Upper lobe of left lung (tissue), 6 donors: ENCODE results near the gene CDRT4. TPM values are rescaled to one million over a fixed set of nuclear protein-coding genes. Genes with fewer than 3 reads are reported as not detected.
A peak's percentile ranks its signal among the peaks of the same experiment; 100 is the strongest.
"Not testable (repeated sequence)": the region's sequence is repeated elsewhere in the genome, so short reads cannot be mapped to it uniquely, and the experiment has no call there.

Source experiments
- ATAC-seq, 2 donors: fragments of 200-7000 bp; cut with Tn5 transposase; one replicate each; pipeline ENCODE4 v1.9.1; 2022; ENCODE audit warnings: mild to moderate bottlenecking in 2 of 2, moderate library complexity in 2 of 2; ENCODE audit not compliant: low FRiP score in 2 of 2
- DNase-seq, 2 donors: peaks; one replicate each; pipeline ENCODE4 v3.0.0-alpha.2; 2019 to 2020
- H3K27ac ChIP-seq, 4 donors: fragments of 200-600 bp; sonication (generic); one replicate each; pipeline ENCODE4 v1.5.1; 2016 to 2019
- H3K27me3 ChIP-seq, 4 donors: fragments of 200-600 bp; sonication (generic); one replicate each; pipeline ENCODE4 v1.5.1; 2017 to 2019
- H3K36me3 ChIP-seq, 4 donors: fragments of 200-600 bp; sonication (generic); one replicate each; pipeline ENCODE4 v1.5.1; 2016 to 2019
- H3K4me1 ChIP-seq, 4 donors: fragments of 200-600 bp; sonication (generic); one replicate each; pipeline ENCODE4 v1.5.1; 2018 to 2019
- H3K4me3 ChIP-seq, 4 donors: fragments of 200-600 bp; sonication (generic); one replicate each; pipeline ENCODE4 v1.5.1; 2017 to 2019; ENCODE audit warnings: mild to moderate bottlenecking in 2 of 4, moderate library complexity in 1 of 4
- H3K9me3 ChIP-seq, 4 donors: fragments of 200-600 bp; sonication (generic); one replicate each; pipeline ENCODE4 v1.5.1; 2018 to 2019
- EP300 ChIP-seq, 4 donors: sonication (generic); formaldehyde crosslinking; IDR thresholded peaks; one replicate each; pipeline ENCODE4 v1.5.1; 2017; ENCODE audit warnings: antibody characterized with exemption in 4 of 4, control low read depth in 2 of 4
- POLR2A ChIP-seq, 4 donors: fragments of 450-650 bp; IDR thresholded peaks; one replicate each; pipeline ENCODE4 v1.5.1; 2016 to 2017; ENCODE audit warnings: antibody characterized with exemption in 4 of 4, mild to moderate bottlenecking in 2 of 4
- POLR2AphosphoS5 ChIP-seq, 2 donors: sonication (generic); formaldehyde crosslinking; IDR thresholded peaks; one replicate each; pipeline ENCODE4 v1.5.1; 2017; ENCODE audit warnings: antibody characterized with exemption in 2 of 2
- WGBS, 2 donors: methylation state at CpG; one replicate each; pipeline ENCODE4 v1.1.5; 2017 to 2018; 5-methylcytosine and 5-hydroxymethylcytosine counted together
- total RNA-seq, 6 donors: library from RNA; depleted of rRNA in 4 of 6; stranded (reverse); fragments of >200 nt in 4 of 6; gene quantifications; one replicate each; pipeline versions ENCODE4 v1.1.0 to v1.2.1, GENCODE V29; 2016 to 2021
- TF ChIP-seq, protein P1 (sequence below), 6 experiments: fragments of 450-650 bp in 4 of 6; fragments of 200-600 bp in 2 of 6; sonication (generic) in 2 of 6; IDR thresholded peaks; one replicate each; pipeline ENCODE4 v1.5.1; 2016 to 2019; ENCODE audit warnings: antibody characterized with exemption in 6 of 6
- donor health status: DM: no; HTN: no; CAD: no; lungs with moderate emphysema.
- donor health status: DM: no; HTN: yes; CAD: no; lungs with severe emphysema.

The CDRT4 gene
- total RNA-seq, 6 donors from 2014 or later = 4.7 to 38.8 (median 5.8) TPM; not detected in 1

DNA sequence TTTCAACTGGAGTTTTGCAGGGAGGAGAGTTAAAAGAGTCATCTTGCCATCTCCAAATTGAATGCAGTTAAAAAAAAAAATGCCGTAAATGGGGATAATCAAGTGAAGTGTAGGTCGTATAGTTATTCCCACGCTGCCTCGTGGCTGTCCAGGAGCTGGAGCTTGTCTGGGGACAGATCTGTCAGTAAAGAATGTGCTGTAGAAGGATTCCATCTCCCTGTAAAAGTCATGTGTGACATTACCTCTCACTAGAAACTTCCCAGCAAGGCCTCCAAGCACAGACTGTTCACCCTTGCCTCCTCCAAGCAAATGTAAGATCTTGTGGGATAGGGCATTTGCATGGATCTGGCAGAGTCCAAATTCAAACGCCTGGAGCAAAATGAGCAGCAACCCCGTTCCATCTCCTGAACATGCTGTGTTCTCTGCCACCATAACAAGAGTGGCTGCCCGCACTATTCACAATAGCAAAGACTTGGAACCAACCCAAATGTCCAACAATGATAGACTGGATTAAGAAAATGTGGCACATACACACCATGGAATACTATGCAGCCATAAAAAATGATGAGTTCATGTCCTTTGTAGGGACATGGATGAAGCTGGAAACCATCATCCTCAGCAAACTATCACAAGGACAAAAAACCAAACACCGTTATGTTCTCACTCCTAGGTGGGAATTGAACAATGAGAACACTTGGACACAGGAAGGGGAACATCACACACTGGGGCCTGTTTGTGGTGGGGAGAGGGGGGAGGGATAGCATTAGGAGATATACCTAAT lies 28.0 kb downstream of the CDRT4 start:
- H3K4me1 ChIP-seq = peaks cover 12 to 27% (median 23%) of the 10 kb centered on the region in 4 donors
- TF ChIP-seq POLR2AphosphoS5 (IDR thresholded peaks at IDR 0.05) = peak; percentile 68 to 72
- peak in 2 of 4 donors; percentile 67 to 75 for TF ChIP-seq EP300 (IDR thresholded peaks at IDR 0.05)
- H3K27ac ChIP-seq, H3K36me3 ChIP-seq, H3K4me3 ChIP-seq, H3K9me3 ChIP-seq, ATAC-seq, DNase-seq, H3K27me3 ChIP-seq: not testable (repeated sequence)
- 85 to 89% methylated on average over 5 to 8 of the region's 8 CpGs for WGBS, 2 donors

DNA sequence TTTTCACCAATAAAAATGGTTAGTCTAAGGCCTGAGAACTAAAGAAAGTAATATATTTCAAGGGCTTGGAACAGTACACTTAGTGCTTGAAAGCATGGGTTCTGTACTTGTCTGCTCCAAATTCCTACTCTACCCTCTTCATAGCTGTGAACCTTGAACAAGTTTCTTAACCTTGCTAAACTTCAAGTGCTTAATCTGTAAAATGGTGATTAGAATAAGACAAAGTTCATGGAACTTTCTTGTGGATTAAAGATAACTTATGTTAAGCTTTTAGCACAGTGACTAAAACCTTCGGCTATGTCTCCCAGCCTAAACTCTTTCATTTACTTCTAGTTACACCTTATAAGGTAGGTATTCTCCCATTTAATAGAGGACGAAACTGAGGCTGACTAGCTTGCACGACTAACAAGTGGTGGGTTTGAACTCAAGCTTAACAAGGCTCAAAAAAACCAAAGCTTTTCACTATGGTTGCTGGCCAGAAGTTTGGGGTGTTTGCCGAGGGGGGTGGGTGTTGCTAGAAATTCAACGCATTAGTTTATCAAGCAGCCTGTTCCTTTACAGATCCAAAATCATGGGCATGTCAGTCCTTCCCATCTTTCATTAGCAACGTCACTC lies 28.8 kb downstream of the CDRT4 start:
- WGBS, 2 donors = 77 to 81% methylated on average over 6 of the region's 6 CpGs
- no peaks in the 10 kb centered on the region for H3K9me3 ChIP-seq
- no peak for TF ChIP-seq POLR2AphosphoS5 (IDR thresholded peaks at IDR 0.05)
- TF ChIP-seq, protein P1, sequence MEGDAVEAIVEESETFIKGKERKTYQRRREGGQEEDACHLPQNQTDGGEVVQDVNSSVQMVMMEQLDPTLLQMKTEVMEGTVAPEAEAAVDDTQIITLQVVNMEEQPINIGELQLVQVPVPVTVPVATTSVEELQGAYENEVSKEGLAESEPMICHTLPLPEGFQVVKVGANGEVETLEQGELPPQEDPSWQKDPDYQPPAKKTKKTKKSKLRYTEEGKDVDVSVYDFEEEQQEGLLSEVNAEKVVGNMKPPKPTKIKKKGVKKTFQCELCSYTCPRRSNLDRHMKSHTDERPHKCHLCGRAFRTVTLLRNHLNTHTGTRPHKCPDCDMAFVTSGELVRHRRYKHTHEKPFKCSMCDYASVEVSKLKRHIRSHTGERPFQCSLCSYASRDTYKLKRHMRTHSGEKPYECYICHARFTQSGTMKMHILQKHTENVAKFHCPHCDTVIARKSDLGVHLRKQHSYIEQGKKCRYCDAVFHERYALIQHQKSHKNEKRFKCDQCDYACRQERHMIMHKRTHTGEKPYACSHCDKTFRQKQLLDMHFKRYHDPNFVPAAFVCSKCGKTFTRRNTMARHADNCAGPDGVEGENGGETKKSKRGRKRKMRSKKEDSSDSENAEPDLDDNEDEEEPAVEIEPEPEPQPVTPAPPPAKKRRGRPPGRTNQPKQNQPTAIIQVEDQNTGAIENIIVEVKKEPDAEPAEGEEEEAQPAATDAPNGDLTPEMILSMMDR (IDR thresholded peaks at IDR 0.05) = no peak
- no peak for TF ChIP-seq POLR2A (IDR thresholded peaks at IDR 0.05)
- no peak for TF ChIP-seq EP300 (IDR thresholded peaks at IDR 0.05)
- peaks cover 14 to 34% (median 27%) of the 10 kb centered on the region in 4 donors for H3K4me1 ChIP-seq
- no peaks in the 10 kb centered on the region for H3K27me3 ChIP-seq
- H3K4me3 ChIP-seq = no peak overlapping the region
- DNase-seq (no peak), ATAC-seq (no peak)
- H3K36me3 ChIP-seq = no peaks in the 10 kb centered on the region
- peak overlapping the region in 2 of 4 donors; percentile 49 to 80 for H3K27ac ChIP-seq

DNA sequence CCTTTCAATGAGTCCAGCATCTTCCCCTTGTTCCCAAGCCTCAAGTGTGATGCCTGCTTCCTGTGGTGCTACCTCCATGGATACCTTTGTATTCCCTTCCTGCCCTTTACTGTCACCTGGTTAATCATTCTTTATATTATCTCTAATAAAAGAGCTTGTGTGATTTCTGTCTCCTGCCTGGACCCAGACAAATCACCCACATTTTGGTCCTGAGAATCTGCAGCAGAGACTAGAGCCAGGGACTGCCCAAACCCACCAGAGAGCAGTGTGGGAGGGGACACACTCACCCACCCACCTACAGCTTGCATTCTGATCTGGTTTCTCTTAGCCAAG lies 30.2 kb downstream of the CDRT4 start:
- Histone ChIP-seq H3K27ac (peak overlapping the region; percentile 27 to 80 (median 59)), H3K27me3 (no peaks in the 10 kb centered on the region), H3K9me3 (no peaks in the 10 kb centered on the region), H3K4me1 (peaks cover 16 to 40% (median 30%) of the 10 kb centered on the region in 4 donors), H3K36me3 (no peaks in the 10 kb centered on the region), H3K4me3 (no peak overlapping the region)
- no peak for DNase-seq
- no peak for ATAC-seq
- TF ChIP-seq POLR2A (IDR thresholded peaks at IDR 0.05) = no peak
- TF ChIP-seq POLR2AphosphoS5 (IDR thresholded peaks at IDR 0.05) = no peak
- no peak for TF ChIP-seq EP300 (IDR thresholded peaks at IDR 0.05)
- TF ChIP-seq, protein P1 (IDR thresholded peaks at IDR 0.05) = no peak

DNA sequence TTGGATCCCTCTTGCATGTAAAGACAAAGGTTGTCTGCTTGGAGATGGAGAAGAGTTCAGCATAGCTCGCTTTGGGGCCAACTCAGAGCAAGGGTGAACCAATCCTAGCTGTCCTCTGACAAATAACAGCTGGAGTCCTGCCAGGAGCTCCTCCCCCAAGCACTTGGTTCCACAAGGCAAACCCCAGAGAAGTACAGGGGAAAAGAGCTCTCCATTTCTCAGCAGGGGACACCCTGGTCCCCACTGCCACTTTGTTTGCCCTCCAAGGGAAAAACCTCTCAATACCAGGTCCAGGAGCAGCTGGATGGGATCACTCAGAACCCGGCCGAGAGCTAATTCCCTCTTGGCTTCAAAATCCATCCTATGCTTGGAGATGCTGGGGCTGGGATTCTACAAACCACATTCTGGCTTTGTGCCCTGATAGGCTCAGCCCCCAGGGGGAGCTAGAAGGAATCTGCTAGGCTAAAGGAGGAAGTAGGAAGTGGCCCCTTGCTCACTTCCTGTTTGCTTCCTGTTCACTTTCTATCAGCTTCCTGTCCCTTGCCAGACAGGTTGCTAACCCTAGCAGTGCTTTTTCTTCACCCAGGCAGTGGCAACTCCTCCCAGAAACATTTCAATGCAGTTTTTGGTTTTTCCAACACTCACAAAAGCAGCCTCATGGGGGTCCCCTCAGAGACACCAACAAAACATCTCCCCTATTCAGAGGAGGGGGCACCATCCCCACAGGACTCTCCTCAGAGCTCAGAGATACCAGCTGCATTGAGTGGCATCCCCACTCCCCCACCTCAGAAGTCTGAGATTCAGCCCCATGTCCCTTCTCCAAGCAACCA lies 30.7 kb downstream of the CDRT4 start:
- Histone ChIP-seq H3K27ac (peak overlapping the region; percentile 27 to 80 (median 59)), H3K9me3 (no peaks in the 10 kb centered on the region), H3K27me3 (no peaks in the 10 kb centered on the region), H3K4me3 (no peak overlapping the region), H3K36me3 (no peaks in the 10 kb centered on the region), H3K4me1 (peaks cover 16 to 40% (median 30%) of the 10 kb centered on the region in 4 donors)
- WGBS, 2 donors = 20 to 77% methylated on average over 2 to 3 of the region's 3 CpGs
- peak in 1 of 2 donors; percentile 42 for ATAC-seq
- DNase-seq = peak in 1 of 2 donors; percentile 66
- TF ChIP-seq POLR2AphosphoS5 (IDR thresholded peaks at IDR 0.05) = peak; percentile 34 to 36
- TF ChIP-seq POLR2A (IDR thresholded peaks at IDR 0.05) = no peak
- TF ChIP-seq, protein P1 (IDR thresholded peaks at IDR 0.05) = peak in 3 of 6 experiments; percentile 19 to 38 (median 19)
- peak in 1 of 4 donors; percentile 10 for TF ChIP-seq EP300 (IDR thresholded peaks at IDR 0.05)

DNA sequence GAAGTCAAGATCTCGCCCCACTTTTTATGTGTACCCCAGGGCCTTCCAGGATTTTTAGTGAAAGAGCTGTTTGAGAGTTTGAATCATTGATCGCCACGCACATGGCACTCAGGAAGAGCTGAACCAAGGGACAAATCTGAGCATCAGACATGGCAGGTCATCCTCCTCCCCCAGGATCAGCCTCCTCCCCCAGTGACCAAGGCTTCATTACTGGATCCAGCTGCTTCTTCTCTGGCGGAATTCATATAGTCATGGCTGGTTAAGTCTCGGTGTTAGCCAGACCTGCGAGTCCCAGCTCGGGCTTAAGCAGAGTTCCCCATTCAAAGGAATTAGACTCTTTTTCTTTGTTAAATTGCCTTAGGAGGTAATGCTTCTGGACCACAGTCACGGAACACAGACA lies 32.5 kb downstream of the CDRT4 start:
- DNase-seq (no peak), ATAC-seq (no peak)
- H3K4me3 ChIP-seq = no peak overlapping the region
- WGBS, 2 donors = 90 to 98% methylated on average over 8 of the region's 8 CpGs
- H3K27me3 ChIP-seq = no peaks in the 10 kb centered on the region
- TF ChIP-seq POLR2A (IDR thresholded peaks at IDR 0.05) (no peak), EP300 (IDR thresholded peaks at IDR 0.05) (no peak), POLR2AphosphoS5 (IDR thresholded peaks at IDR 0.05) (no peak)
- TF ChIP-seq, protein P1 (IDR thresholded peaks at IDR 0.05) = no peak
- H3K4me1 ChIP-seq = peaks cover 19 to 47% (median 32%) of the 10 kb centered on the region in 4 donors
- H3K9me3 ChIP-seq = no peaks in the 10 kb centered on the region
- H3K27ac ChIP-seq = peak overlapping the region in 3 of 4 donors; percentile 60 to 73 (median 69)
- no peaks in the 10 kb centered on the region for H3K36me3 ChIP-seq
